ENCODE data around the gene ATG3. TPM values are rescaled to one million over a fixed set of nuclear protein-coding genes. Genes with fewer than 3 reads are reported as not detected.

The ATG3 gene
- total RNA-seq, 1 experiment from 2014 or later, result 117 TPM

DNA sequence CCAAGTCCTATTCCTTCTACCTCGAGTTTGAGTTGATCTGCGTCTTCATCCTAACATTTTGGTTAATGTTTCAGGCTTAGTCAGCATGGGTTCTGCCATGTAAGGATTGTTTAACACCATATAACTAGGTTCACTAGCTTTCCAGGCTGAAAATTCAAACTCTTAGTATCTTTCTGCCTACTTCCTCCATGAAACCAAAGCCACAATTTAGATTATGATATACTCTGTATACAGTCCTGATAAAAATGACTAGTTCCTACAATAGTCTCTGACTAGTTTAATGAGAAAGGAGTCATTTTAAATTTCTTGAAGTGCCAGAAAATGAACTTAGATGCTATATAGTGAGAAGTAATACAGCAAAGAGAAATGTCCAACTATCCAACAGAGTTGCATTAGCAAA, 55.9 kb downstream of the ATG3 start:
- Histone ChIP-seq H3K4me1 (ENCODE audit: insufficient read depth, low read length) (no peaks in the 10 kb centered on the region), H3K27ac (ENCODE audit: low read length) (no peak overlapping the region), H3K9me2 (replicated peaks; ENCODE audit: low read length) (no peaks in the 10 kb centered on the region), H3K9me3 (ENCODE audit: low read length) (0 out of 2 replicates have a peak, but pooled peaks cover 5% of the 10 kb centered on the region), H3K79me2 (ENCODE audit: low read length) (no peaks in the 10 kb centered on the region), H3F3A (ENCODE audit: low read length, unreplicated experiment) (no peaks in the 10 kb centered on the region), H2AFZ (ENCODE audit: low read length) (no peak overlapping the region), H3K9ac (ENCODE audit: low read length) (no peak overlapping the region), H3K27me3 (ENCODE audit: low read length) (peaks cover 33% of the 10 kb centered on the region), H3K4me3 (ENCODE audit: low read length) (no peak overlapping the region), H3K36me3 (ENCODE audit: low read depth, low read length) (no peaks in the 10 kb centered on the region), H4K20me1 (ENCODE audit: low read length) (no peaks in the 10 kb centered on the region), H3K4me2 (ENCODE audit: low read length) (no peak overlapping the region)
- POLR2A ChIA-PET (ENCODE audit: unreplicated experiment), result no interaction called here
- TF ChIP-seq, protein P1, sequence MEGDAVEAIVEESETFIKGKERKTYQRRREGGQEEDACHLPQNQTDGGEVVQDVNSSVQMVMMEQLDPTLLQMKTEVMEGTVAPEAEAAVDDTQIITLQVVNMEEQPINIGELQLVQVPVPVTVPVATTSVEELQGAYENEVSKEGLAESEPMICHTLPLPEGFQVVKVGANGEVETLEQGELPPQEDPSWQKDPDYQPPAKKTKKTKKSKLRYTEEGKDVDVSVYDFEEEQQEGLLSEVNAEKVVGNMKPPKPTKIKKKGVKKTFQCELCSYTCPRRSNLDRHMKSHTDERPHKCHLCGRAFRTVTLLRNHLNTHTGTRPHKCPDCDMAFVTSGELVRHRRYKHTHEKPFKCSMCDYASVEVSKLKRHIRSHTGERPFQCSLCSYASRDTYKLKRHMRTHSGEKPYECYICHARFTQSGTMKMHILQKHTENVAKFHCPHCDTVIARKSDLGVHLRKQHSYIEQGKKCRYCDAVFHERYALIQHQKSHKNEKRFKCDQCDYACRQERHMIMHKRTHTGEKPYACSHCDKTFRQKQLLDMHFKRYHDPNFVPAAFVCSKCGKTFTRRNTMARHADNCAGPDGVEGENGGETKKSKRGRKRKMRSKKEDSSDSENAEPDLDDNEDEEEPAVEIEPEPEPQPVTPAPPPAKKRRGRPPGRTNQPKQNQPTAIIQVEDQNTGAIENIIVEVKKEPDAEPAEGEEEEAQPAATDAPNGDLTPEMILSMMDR (conservative IDR thresholded peaks at IDR 0.05; ENCODE audit: low read depth, low read length), result no peak
- no peak for TF ChIP-seq EZH2phosphoT487 (IDR thresholded peaks at IDR 0.05; ENCODE audit: borderline replicate concordance, low read length)
- TF ChIP-seq EZH2 (IDR thresholded peaks at IDR 0.05; ENCODE audit: low read length, unreplicated experiment), result no peak
- intact Hi-C loops (cut with micrococcal nuclease), result no loop called here
- ATAC-seq (no peak), DNase-seq (no peak)
- BruUV-seq (replicated peaks), result no TSS peak
- CTCF ChIA-PET, result no interaction called here

DNA sequence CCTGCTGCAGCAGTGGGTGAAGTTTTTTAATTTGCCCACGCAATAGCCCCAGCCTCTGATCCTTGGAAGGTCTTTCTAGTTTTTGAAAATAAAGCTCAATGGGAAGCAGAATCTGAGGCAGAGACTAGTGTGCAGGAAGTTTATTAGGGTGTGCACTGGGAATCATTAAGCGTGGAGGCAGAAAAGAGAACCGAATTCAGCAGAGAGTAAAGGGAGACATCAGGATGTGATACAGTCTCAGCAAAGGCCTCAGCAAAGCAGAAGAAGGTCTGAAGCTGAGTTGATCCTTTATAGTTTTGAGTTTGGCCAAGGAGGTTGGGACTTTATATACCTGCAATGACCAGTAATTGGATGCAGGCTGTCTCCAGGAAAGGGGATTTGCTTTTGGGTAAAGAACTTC, 57.6 kb downstream of the ATG3 start:
- H3K27me3 ChIP-seq (ENCODE audit: low read length), result peaks cover 50% of the 10 kb centered on the region
- no TSS peak for BruUV-seq (replicated peaks)
- ChIA-PET POLR2A (ENCODE audit: unreplicated experiment) (interaction anchor here (0.7 kb wide), 1 partner anchor 153 kb away, joined by 4 read pairs; no protein-coding TSS in a partner anchor), CTCF (no interaction called here)
- DNase-seq, result no peak
- intact Hi-C loops (cut with micrococcal nuclease), result no loop called here
- H3K27ac ChIP-seq (ENCODE audit: low read length), result no peak overlapping the region
- ATAC-seq, result no peak
- TF ChIP-seq, protein P1 (conservative IDR thresholded peaks at IDR 0.05; ENCODE audit: low read depth, low read length), result no peak
- TF ChIP-seq EZH2 (IDR thresholded peaks at IDR 0.05; ENCODE audit: low read length, unreplicated experiment) (no peak), EZH2phosphoT487 (IDR thresholded peaks at IDR 0.05; ENCODE audit: borderline replicate concordance, low read length) (no peak)
- no peaks in the 10 kb centered on the region for H3F3A ChIP-seq (ENCODE audit: low read length, unreplicated experiment)
- H4K20me1 ChIP-seq (ENCODE audit: low read length), result no peaks in the 10 kb centered on the region
- H3K79me2 ChIP-seq (ENCODE audit: low read length), result no peaks in the 10 kb centered on the region
- H3K4me3 ChIP-seq (ENCODE audit: low read length), result no peak overlapping the region
- no peaks in the 10 kb centered on the region for H3K36me3 ChIP-seq (ENCODE audit: low read depth, low read length)
- no peaks in the 10 kb centered on the region for H3K4me1 ChIP-seq (ENCODE audit: insufficient read depth, low read length)
- no peak overlapping the region for H2AFZ ChIP-seq (ENCODE audit: low read length)
- H3K9ac ChIP-seq (ENCODE audit: low read length), result no peak overlapping the region
- no peaks in the 10 kb centered on the region for H3K9me3 ChIP-seq (ENCODE audit: low read length)
- H3K9me2 ChIP-seq (replicated peaks; ENCODE audit: low read length), result no peaks in the 10 kb centered on the region
- H3K4me2 ChIP-seq (ENCODE audit: low read length), result no peak overlapping the region

DNA sequence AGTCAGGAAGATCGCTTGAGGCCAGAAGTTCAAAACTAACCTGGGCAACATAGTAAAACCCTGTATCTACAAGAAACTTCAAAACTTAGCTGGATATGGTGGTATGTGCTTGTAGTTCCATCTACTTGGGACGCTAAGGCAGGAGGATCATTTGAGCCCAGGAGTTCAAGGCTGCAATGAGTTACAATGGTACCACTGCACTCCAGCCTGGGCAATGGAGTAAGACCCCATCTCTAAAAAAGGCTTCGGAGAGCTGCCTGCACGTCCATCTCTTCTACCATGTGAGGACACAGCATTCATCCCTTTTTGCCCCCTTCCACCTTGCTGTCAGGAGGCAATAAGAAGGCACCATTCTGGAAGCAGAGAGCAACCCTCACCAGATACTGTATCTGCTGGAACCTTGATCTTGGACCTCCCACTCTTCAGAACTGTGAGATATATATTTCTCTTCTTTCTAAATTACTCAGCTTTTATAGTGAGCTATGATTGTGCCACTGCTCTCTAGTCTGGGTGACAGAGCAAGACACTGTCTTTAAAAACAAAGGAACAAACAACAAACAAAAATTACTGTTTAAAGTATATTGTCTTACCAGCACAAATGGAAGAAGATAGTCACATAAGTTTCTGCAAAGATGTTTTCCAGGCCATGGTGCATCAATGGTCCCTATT, 58.3 kb downstream of the ATG3 start:
- Histone ChIP-seq H3K4me1 (ENCODE audit: insufficient read depth, low read length) (no peaks in the 10 kb centered on the region), H3K36me3 (ENCODE audit: low read depth, low read length) (no peaks in the 10 kb centered on the region), H3K79me2 (ENCODE audit: low read length) (no peaks in the 10 kb centered on the region), H3K4me3 (ENCODE audit: low read length) (no peak overlapping the region), H3K9me2 (replicated peaks; ENCODE audit: low read length) (no peaks in the 10 kb centered on the region), H3K9ac (ENCODE audit: low read length) (no peak overlapping the region), H4K20me1 (ENCODE audit: low read length) (no peaks in the 10 kb centered on the region), H3K27ac (ENCODE audit: low read length) (no peak overlapping the region), H3K27me3 (ENCODE audit: low read length) (peaks cover 57% of the 10 kb centered on the region), H3F3A (ENCODE audit: low read length, unreplicated experiment) (no peaks in the 10 kb centered on the region), H3K9me3 (ENCODE audit: low read length) (no peaks in the 10 kb centered on the region), H3K4me2 (ENCODE audit: low read length) (no peak overlapping the region), H2AFZ (ENCODE audit: low read length) (no peak overlapping the region)
- BruUV-seq (replicated peaks), result no TSS peak
- DNase-seq (no peak), ATAC-seq (no peak)
- TF ChIP-seq, protein P1 (conservative IDR thresholded peaks at IDR 0.05; ENCODE audit: low read depth, low read length), result no peak
- no peak for TF ChIP-seq EZH2phosphoT487 (IDR thresholded peaks at IDR 0.05; ENCODE audit: borderline replicate concordance, low read length)
- no peak for TF ChIP-seq EZH2 (IDR thresholded peaks at IDR 0.05; ENCODE audit: low read length, unreplicated experiment)
- ChIA-PET CTCF (interaction anchor here (0.5 kb wide), 1 partner anchor 8 kb away, joined by 4 read pairs; no protein-coding TSS in a partner anchor), POLR2A (ENCODE audit: unreplicated experiment) (interaction anchor here (0.7 kb wide), 1 partner anchor 153 kb away, joined by 4 read pairs; no protein-coding TSS in a partner anchor)
- intact Hi-C loops (cut with micrococcal nuclease), result no loop called here

Data from PC-3 (cell line).